ENCODE measurements around the gene ZNF365.
A peak's percentile ranks its signal among the peaks of the same experiment; 100 is the strongest.

ZNF365 gene

DNA sequence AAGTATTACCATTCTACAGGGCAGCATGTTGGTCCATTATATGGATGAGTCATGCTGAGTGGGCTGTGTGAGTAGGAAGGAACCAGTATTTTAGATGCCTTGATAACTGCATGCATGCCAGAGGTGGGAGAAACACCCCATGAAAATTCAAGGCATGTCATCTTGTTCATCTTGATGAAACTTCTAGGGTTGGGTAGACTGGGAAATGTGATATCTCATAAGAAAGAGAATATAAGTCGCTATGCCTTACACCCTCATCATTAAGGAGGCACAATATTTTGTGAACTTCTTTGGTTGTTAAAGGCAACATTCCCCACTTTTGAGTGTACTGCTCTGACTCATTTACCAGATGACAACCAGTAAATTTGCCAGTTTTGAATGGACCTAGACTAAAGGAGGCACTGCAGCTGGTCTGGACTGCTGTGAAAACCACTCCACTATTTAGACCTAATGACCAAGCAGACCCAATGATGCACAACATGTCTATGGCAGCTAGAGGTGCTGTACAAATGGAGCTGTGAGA, 48.0 kb downstream of the ZNF365 start:
- no peak for DNase-seq (ENCODE audit: low spot score)

- no peak for DNase-seq (ENCODE audit: low spot score)
These were observed 49.9 kb downstream of the ZNF365 start for GRCh38 chr10:62424026-62424425.

DNA sequence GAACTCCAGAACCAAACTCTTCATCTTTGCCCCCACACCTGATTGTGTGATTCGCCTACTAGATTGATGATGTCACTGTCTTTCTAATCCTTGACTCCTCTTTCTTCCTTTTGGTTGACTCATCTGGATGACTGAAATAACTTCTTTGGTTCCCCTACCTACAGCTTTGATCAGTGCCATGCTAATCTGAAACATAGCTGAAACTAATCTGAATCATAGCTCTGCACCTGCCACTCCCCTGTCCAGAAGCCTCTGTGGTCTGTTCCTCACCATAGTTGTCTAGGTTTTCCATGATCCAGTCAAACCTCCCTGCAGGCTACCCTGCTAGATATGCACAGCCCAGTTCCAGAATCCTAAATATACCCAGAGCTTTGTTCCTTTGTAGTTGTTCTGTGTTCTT, 51.9 kb downstream of the ZNF365 start:
- peak; percentile 37 for DNase-seq (ENCODE audit: low spot score)

GRCh38 chr10:62426600-62426999, 52.4 kb downstream of the ZNF365 start:
- DNase-seq (ENCODE audit: low spot score), result no peak

- no peak for DNase-seq (ENCODE audit: low spot score)
These were observed 56.7 kb downstream of the ZNF365 start for GRCh38 chr10:62430881-62431280.

- peak; percentile 17 for DNase-seq (ENCODE audit: low spot score)
These were observed 59.1 kb downstream of the ZNF365 start for GRCh38 chr10:62433181-62433692.

GRCh38 chr10:62433901-62434300, 59.7 kb downstream of the ZNF365 start:
- DNase-seq (ENCODE audit: low spot score), result no peak

DNA sequence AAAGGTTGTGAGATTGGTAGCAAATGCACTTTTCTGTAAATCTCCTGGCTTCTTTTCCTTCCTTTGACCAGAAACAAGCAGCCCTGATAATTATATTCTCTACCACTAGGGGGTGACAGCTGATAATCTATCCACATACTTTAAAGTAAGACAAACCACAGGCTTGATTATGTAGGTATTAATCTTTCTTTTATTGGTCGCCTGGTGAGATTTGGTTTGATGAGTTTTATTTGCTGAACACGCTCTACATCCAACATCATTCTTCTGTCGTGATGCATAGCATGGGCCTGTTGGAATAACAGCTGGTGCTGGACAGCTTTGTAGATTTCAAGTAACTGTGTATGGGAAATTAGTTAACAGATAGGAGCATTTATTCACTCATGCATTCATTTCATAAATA, 63.5 kb downstream of the ZNF365 start:
- peak; percentile 44 for DNase-seq (ENCODE audit: low spot score)

GRCh38 chr10:62442006-62442405, 67.8 kb downstream of the ZNF365 start:
- no peak for DNase-seq (ENCODE audit: low spot score)

- no peak for DNase-seq (ENCODE audit: low spot score)
These were observed 68.9 kb downstream of the ZNF365 start for GRCh38 chr10:62442894-62443669.

GRCh38 chr10:62443866-62444265, 69.7 kb downstream of the ZNF365 start:
- no peak for DNase-seq (ENCODE audit: low spot score)

GRCh38 chr10:62446627-62447026, 72.5 kb downstream of the ZNF365 start:
- no peak for DNase-seq (ENCODE audit: low spot score)

DNA sequence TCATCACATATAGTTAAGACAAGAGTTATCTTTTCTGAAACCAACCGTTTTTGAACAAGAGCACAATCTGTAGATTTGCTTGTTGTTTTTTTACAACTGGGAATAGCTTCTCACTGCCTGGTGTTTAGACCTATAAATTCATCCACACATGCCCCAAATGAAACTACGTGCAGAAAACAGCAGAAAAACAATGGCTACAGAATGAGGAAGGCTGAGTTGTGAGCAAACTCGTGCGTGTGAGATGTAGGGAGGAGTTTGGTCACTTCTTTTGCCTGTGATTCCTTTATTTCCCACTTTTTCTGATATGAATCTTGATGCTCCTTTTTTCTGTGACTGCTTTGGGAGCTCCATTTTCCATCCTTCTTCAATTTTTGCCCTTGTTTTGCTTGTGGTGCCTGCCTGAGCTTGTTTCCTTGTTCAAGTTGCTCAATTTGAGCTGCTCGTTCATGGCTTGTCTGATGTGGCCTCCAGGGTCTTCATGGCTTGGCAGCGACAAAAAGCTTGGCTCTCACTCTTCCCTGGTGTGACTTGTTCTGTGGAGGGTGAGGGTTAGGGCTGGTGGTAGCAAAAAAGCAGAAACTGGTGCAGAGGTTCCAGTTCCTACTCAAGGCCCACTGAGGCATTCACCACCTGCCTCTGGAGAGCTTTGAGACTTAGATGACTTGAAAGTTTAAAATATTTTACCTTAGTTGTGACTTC, 76.9 kb downstream of the ZNF365 start:
- DNase-seq (ENCODE audit: low spot score), result no peak

GRCh38 chr10:62451611-62451975, 77.4 kb downstream of the ZNF365 start:
- peak; percentile 78 for DNase-seq (ENCODE audit: low spot score)

Measured in SW480 (cell line).